SK-N-SH (cell line): ENCODE results near the gene PLXND1. TPM values are rescaled to one million over a fixed set of nuclear protein-coding genes. Genes with fewer than 3 reads are reported as not detected.

Source experiments
- CTCF ChIA-PET: fragments of 300-600, 350-600 bp; formaldehyde crosslinking; extraction: SDS; loops from one replicate; lab custom pipeline; 2021; lab: Yijun Ruan, JAX
- POLR2A ChIA-PET: fragments of 350-600 bp; sonication (Branson Sonifier 250); formaldehyde crosslinking; extraction: SDS; loops from one replicate; lab custom pipeline; 2020; ENCODE audit warnings: antibody characterized with exemption, inconsistent platforms; lab: Yijun Ruan, JAX
- DNase-seq: peaks from one replicate; pipeline ENCODE4 v3.0.0; 2012
- H2AFZ ChIP-seq: fragments of 200-600 bp; sonication (generic); 2 replicates; pipeline ENCODE4 v1.8.1; 2016; ENCODE audit warnings: antibody characterized with exemption, mild to moderate bottlenecking, low read depth
- H3F3A ChIP-seq: fragments of 200-600 bp; sonication (generic); replicated peaks from 2 replicates; pipeline ENCODE3; 2016; ENCODE audit warnings: antibody characterized with exemption, mild to moderate bottlenecking; ENCODE audit not compliant: insufficient read depth
- H3K27ac ChIP-seq, 2 experiments: fragments of 200-500 bp in 1 of 2; fragments of 200-600 bp in 1 of 2; sonication (Bioruptor generic) in 1 of 2; sonication (generic), shearing (Covaris generic) in 1 of 2; 2 replicates each; pipeline versions ENCODE4 v1.5.1 to v1.6.1; 2014 to 2016; ENCODE audit warnings: low read depth in 2 of 2, inconsistent platforms in 1 of 2, low read length in 1 of 2, mild to moderate bottlenecking in 1 of 2, mixed read lengths in 1 of 2
- H3K27me3 ChIP-seq: fragments of 200-600 bp; sonication (generic), shearing (Covaris generic); 2 replicates; pipeline ENCODE4 v1.6.1; 2016; ENCODE audit warnings: mixed run types; ENCODE audit not compliant: insufficient read depth
- H3K36me3 ChIP-seq, 2 experiments: fragments of 200-500 bp in 1 of 2; fragments of 200-600 bp in 1 of 2; sonication (Bioruptor generic) in 1 of 2; sonication (generic) in 1 of 2; replicated peaks in 1 of 2; 2 replicates each; pipeline versions ENCODE3 to v1.5.1; 2014 to 2016; ENCODE audit warnings: low read length in 1 of 2, mild to moderate bottlenecking in 1 of 2; ENCODE audit not compliant: insufficient read depth in 2 of 2, control insufficient read depth in 1 of 2
- H3K4me1 ChIP-seq, 2 experiments: fragments of 200-500 bp in 1 of 2; fragments of 200-600 bp in 1 of 2; sonication (Bioruptor generic) in 1 of 2; sonication (generic), shearing (Covaris generic) in 1 of 2; 2 replicates each; pipeline versions ENCODE4 v1.5.1 to v1.6.1; 2014 to 2016; ENCODE audit warnings: low read depth in 1 of 2, low read length in 1 of 2, mixed run types in 1 of 2; ENCODE audit not compliant: insufficient read depth in 2 of 2, control insufficient read depth in 1 of 2
- H3K4me2 ChIP-seq: fragments of 200-600 bp; sonication (generic), shearing (Covaris generic); 2 replicates; pipeline ENCODE4 v1.6.1; 2017; ENCODE audit warnings: mixed run types
- H3K4me3 ChIP-seq, 2 experiments: fragments of 200-500 bp in 1 of 2; fragments of 200-600 bp in 1 of 2; sonication (Bioruptor generic) in 1 of 2; sonication (generic), shearing (Covaris generic) in 1 of 2; 2 replicates each; pipeline versions ENCODE4 v1.5.1 to v1.8.1; 2014 to 2016; ENCODE audit warnings: low read depth in 2 of 2, inconsistent platforms in 1 of 2, low read length in 1 of 2, mild to moderate bottlenecking in 1 of 2, mixed read lengths in 1 of 2, moderate library complexity in 1 of 2
- H3K79me2 ChIP-seq: fragments of 200-600 bp; sonication (generic); 2 replicates; pipeline ENCODE4 v1.8.1; 2017; ENCODE audit warnings: mild to moderate bottlenecking; ENCODE audit not compliant: insufficient read depth
- H3K9ac ChIP-seq: fragments of 200-600 bp; sonication (generic); 2 replicates; pipeline ENCODE4 v1.6.1; 2017; ENCODE audit warnings: mixed run types
- H3K9me2 ChIP-seq: fragments of 200-600 bp; sonication (generic); 2 replicates; pipeline ENCODE4 v1.6.1; 2017; ENCODE audit warnings: mixed run types
- H3K9me3 ChIP-seq: fragments of 200-600 bp; sonication (generic); 2 replicates; pipeline ENCODE4 v1.6.1; 2017; ENCODE audit warnings: mixed run types, mild to moderate bottlenecking, moderate library complexity
- H4K20me1 ChIP-seq: fragments of 200-600 bp; sonication (generic); 2 replicates; pipeline ENCODE4 v1.6.1; 2017; ENCODE audit warnings: mild to moderate bottlenecking, mixed run types; ENCODE audit not compliant: insufficient read depth
- CHD2 ChIP-seq: fragments of 150-350 bp; IDR thresholded peaks from 2 replicates; pipeline ENCODE4 v1.6.1; 2018; ENCODE audit warnings: low read length; ENCODE audit not compliant: partially characterized antibody
- EP300 ChIP-seq, 2 experiments: IDR thresholded peaks; 2 replicates each; pipeline versions ENCODE4 v1.4.0 to v1.6.1; 2012; ENCODE audit warnings: borderline replicate concordance in 1 of 2, low read depth in 1 of 2, low read length in 1 of 2
- EZH2phosphoT487 ChIP-seq: fragments of 200-600 bp; sonication (generic); IDR thresholded peaks from 2 replicates; pipeline ENCODE4 v1.6.1; 2017; ENCODE audit warnings: low read depth, mixed run types, mild to moderate bottlenecking, antibody characterized with exemption, moderate library complexity, borderline replicate concordance
- FOXJ3 ChIP-seq: sonication (generic); formaldehyde crosslinking; IDR thresholded peaks from 2 replicates; pipeline ENCODE4 v1.5.1; 2020; ENCODE audit warnings: mild to moderate bottlenecking, missing genetic modification reagents
- GATA2 ChIP-seq: sonication (generic); formaldehyde crosslinking; IDR thresholded peaks from 2 replicates; pipeline ENCODE4 v1.5.0; 2020; ENCODE audit warnings: mild to moderate bottlenecking, missing genetic modification reagents
- MXI1 ChIP-seq: IDR thresholded peaks from 2 replicates; pipeline ENCODE4 v1.6.1; 2012; ENCODE audit warnings: mild to moderate bottlenecking, low read depth, low read length, improper control_type of control experiment
- NRF1 ChIP-seq: IDR thresholded peaks from 2 replicates; pipeline ENCODE4 v1.6.1; 2012; ENCODE audit warnings: low read depth, mild to moderate bottlenecking, low read length
- RXRA ChIP-seq: IDR thresholded peaks from 2 replicates; pipeline ENCODE4 v1.4.0; 2012; ENCODE audit warnings: low read depth, mild to moderate bottlenecking, borderline replicate concordance
- SIN3A ChIP-seq: IDR thresholded peaks from 2 replicates; pipeline ENCODE4 v1.6.1; 2012; ENCODE audit warnings: low read depth, mild to moderate bottlenecking, low read length, moderate library complexity, borderline replicate concordance
- TAF1 ChIP-seq: IDR thresholded peaks from 2 replicates; pipeline ENCODE4 v1.6.1; 2012; ENCODE audit warnings: low read depth, mild to moderate bottlenecking, low read length, moderate library complexity, borderline replicate concordance
- TCF12 ChIP-seq: IDR thresholded peaks from 2 replicates; pipeline ENCODE4 v1.4.0; 2012
- WGBS: methylation state at CpG from one replicate; pipeline ENCODE4 v1.1.6; 2017; ENCODE audit warnings: low lambda C conversion rate; 5-methylcytosine and 5-hydroxymethylcytosine counted together
- polyA plus RNA-seq, 3 experiments: library from polyadenylated mRNA; depleted of rRNA; stranded (reverse); fragments of >200 nt; gene quantifications; 2 replicates each; pipeline ENCODE4 v1.2.3, GENCODE V29; 2012
- TF ChIP-seq, protein P1 (sequence below): IDR thresholded peaks from 2 replicates; pipeline ENCODE4 v1.6.1; 2012; ENCODE audit warnings: mild to moderate bottlenecking, low read depth, low read length, moderate library complexity
- TF ChIP-seq, protein P2 (sequence below): IDR thresholded peaks from 2 replicates; pipeline ENCODE4 v1.4.0; 2012; ENCODE audit warnings: low read depth, borderline replicate concordance
- TF ChIP-seq, protein P3 (sequence below): fragments of 200-600 bp; sonication (generic); IDR thresholded peaks from 2 replicates; pipeline ENCODE4 v1.6.1; 2017; ENCODE audit warnings: antibody characterized with exemption, mild to moderate bottlenecking, moderate library complexity
- TF ChIP-seq, protein P4 (sequence below): IDR thresholded peaks from 2 replicates; pipeline ENCODE4; 2012
- TF ChIP-seq, protein P5 (sequence below): fragments of 150-350 bp; IDR thresholded peaks from 2 replicates; pipeline ENCODE4 v1.6.1; 2017; ENCODE audit warnings: antibody characterized with exemption, low read length, low read depth, borderline replicate concordance

The PLXND1 gene
- polyA plus RNA-seq, 1 of the 3 experiments (the other 2 are of a cell fraction): 53.5 TPM

DNA sequence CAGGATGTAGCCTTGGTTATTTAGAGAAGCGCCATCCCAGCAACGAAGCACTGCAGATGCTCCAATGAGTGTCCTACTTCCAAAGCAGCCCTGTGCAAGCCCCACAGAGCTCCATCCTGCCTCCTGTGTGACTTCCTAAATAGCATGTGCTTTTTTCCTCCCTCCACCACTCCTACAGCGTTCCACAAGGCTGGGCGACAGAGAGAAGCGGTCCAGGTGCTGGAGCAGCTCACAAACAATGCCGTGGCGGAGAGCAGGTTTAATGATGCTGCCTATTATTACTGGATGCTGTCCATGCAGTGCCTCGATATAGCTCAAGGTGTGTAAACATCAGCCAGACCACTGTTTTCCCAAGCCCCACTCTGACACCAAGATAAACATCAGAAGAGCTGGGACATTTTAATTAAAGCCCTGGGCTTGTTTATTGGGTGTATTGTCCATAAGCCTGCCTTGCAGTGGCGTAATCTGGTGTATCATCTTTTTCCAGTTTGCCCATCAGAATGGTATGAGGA is 100.2 kb downstream of the PLXND1 start (continued):
- TF ChIP-seq, protein P1, sequence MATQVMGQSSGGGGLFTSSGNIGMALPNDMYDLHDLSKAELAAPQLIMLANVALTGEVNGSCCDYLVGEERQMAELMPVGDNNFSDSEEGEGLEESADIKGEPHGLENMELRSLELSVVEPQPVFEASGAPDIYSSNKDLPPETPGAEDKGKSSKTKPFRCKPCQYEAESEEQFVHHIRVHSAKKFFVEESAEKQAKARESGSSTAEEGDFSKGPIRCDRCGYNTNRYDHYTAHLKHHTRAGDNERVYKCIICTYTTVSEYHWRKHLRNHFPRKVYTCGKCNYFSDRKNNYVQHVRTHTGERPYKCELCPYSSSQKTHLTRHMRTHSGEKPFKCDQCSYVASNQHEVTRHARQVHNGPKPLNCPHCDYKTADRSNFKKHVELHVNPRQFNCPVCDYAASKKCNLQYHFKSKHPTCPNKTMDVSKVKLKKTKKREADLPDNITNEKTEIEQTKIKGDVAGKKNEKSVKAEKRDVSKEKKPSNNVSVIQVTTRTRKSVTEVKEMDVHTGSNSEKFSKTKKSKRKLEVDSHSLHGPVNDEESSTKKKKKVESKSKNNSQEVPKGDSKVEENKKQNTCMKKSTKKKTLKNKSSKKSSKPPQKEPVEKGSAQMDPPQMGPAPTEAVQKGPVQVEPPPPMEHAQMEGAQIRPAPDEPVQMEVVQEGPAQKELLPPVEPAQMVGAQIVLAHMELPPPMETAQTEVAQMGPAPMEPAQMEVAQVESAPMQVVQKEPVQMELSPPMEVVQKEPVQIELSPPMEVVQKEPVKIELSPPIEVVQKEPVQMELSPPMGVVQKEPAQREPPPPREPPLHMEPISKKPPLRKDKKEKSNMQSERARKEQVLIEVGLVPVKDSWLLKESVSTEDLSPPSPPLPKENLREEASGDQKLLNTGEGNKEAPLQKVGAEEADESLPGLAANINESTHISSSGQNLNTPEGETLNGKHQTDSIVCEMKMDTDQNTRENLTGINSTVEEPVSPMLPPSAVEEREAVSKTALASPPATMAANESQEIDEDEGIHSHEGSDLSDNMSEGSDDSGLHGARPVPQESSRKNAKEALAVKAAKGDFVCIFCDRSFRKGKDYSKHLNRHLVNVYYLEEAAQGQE: no peak
- TF ChIP-seq, protein P2, sequence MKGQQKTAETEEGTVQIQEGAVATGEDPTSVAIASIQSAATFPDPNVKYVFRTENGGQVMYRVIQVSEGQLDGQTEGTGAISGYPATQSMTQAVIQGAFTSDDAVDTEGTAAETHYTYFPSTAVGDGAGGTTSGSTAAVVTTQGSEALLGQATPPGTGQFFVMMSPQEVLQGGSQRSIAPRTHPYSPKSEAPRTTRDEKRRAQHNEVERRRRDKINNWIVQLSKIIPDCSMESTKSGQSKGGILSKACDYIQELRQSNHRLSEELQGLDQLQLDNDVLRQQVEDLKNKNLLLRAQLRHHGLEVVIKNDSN: no peak

DNA sequence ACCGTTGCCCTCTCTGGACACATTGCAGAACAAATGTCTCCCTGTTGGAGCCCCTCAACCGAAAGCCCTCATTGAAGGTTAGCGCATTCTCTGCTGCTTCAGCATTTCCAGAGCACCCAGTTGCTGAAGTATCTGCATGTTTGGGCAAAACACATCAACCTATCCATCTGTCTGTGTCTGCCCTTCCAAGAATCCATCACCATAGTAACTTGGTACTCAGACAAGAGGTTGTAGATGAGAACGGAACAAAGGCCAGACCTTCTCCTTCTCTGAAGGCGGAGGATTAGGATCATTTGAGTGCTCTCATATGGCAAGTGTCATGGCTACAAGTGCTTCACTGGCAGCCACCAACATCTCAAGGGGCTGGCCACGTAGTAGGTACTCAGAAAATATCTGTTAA is 101.1 kb downstream of the PLXND1 start:
- H3K4me2 ChIP-seq: no peak overlapping the region
- no peak for DNase-seq
- H3K9me2 ChIP-seq: no peaks in the 10 kb centered on the region
- no peak overlapping the region for H3K9ac ChIP-seq
- no peaks in the 10 kb centered on the region for H3F3A ChIP-seq
- H3K4me1 ChIP-seq: peaks cover 0 to 28% of the 10 kb centered on the region in 2 experiments; a peak in 2 of 4 replicates
- POLR2A ChIA-PET: no interaction called here
- H3K27ac ChIP-seq: no peak overlapping the region
- WGBS: 93% methylated on average over 6 of the region's 6 CpGs
- H2AFZ ChIP-seq: no peak overlapping the region
- H3K79me2 ChIP-seq: no peaks in the 10 kb centered on the region
- H4K20me1 ChIP-seq: no peaks in the 10 kb centered on the region
- no peak overlapping the region for H3K4me3 ChIP-seq
- H3K9me3 ChIP-seq: no peaks in the 10 kb centered on the region
- CTCF ChIA-PET: interaction anchor here (5.8 kb wide), 1 partner anchor 15 kb away, joined by 37 read pairs; no protein-coding TSS in a partner anchor
- no peaks in the 10 kb centered on the region for H3K27me3 ChIP-seq
- peaks cover 3 to 25% of the 10 kb centered on the region in 2 experiments for H3K36me3 ChIP-seq
- no peak for TF ChIP-seq FOXJ3 (CRISPR knock-in tag)
- no peak for TF ChIP-seq EP300 (IDR thresholded peaks at IDR 0.05; ENCODE audit: borderline replicate concordance in 1 of 2, low read depth in 1 of 2, low read length in 1 of 2)
- TF ChIP-seq, protein P2: no peak
- TF ChIP-seq, protein P1: no peak
- TF ChIP-seq, protein P3, sequence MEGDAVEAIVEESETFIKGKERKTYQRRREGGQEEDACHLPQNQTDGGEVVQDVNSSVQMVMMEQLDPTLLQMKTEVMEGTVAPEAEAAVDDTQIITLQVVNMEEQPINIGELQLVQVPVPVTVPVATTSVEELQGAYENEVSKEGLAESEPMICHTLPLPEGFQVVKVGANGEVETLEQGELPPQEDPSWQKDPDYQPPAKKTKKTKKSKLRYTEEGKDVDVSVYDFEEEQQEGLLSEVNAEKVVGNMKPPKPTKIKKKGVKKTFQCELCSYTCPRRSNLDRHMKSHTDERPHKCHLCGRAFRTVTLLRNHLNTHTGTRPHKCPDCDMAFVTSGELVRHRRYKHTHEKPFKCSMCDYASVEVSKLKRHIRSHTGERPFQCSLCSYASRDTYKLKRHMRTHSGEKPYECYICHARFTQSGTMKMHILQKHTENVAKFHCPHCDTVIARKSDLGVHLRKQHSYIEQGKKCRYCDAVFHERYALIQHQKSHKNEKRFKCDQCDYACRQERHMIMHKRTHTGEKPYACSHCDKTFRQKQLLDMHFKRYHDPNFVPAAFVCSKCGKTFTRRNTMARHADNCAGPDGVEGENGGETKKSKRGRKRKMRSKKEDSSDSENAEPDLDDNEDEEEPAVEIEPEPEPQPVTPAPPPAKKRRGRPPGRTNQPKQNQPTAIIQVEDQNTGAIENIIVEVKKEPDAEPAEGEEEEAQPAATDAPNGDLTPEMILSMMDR: no peak
- no peak for TF ChIP-seq EZH2phosphoT487
- TF ChIP-seq RXRA: no peak
- TF ChIP-seq MXI1: no peak
- TF ChIP-seq CHD2: no peak
- TF ChIP-seq SIN3A: no peak
- TF ChIP-seq, protein P4, sequence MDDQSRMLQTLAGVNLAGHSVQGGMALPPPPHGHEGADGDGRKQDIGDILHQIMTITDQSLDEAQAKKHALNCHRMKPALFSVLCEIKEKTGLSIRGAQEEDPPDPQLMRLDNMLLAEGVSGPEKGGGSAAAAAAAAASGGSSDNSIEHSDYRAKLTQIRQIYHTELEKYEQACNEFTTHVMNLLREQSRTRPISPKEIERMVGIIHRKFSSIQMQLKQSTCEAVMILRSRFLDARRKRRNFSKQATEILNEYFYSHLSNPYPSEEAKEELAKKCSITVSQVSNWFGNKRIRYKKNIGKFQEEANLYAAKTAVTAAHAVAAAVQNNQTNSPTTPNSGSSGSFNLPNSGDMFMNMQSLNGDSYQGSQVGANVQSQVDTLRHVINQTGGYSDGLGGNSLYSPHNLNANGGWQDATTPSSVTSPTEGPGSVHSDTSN: no peak
- TF ChIP-seq NRF1: no peak
- no peak for TF ChIP-seq TCF12
- TF ChIP-seq, protein P5, sequence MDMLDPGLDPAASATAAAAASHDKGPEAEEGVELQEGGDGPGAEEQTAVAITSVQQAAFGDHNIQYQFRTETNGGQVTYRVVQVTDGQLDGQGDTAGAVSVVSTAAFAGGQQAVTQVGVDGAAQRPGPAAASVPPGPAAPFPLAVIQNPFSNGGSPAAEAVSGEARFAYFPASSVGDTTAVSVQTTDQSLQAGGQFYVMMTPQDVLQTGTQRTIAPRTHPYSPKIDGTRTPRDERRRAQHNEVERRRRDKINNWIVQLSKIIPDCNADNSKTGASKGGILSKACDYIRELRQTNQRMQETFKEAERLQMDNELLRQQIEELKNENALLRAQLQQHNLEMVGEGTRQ: no peak
- TF ChIP-seq TAF1: no peak
- no peak for TF ChIP-seq GATA2 (CRISPR knock-in tag)
